Measurements from ENCODE around the gene DOCK9.

The DOCK9 gene

DNA sequence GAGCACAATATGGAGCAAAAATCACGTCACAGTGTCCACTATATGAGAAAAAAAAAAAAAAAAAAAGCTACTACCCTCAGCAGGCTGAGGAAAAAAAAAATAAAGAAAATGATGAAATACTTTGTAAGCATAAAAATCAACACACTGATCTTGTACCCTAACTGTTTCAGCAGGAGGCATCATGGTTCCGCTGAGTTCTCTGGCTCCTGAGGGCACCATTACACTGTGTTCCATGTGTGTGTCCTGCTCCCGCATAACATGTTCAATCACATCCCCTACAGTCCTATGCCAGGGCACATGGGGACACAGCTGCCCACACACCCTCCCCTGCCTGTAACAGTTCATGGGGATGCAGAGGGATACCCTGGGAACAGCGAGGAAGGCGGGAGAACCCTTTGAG is 33.5 kb downstream of the DOCK9 start:
- Histone ChIP-seq H3K9me2 (ENCODE audit: low read depth, low read length) (no peaks in the 10 kb centered on the region), H3K9ac (ENCODE audit: low read length) (no peak overlapping the region), H3K4me1 (ENCODE audit: insufficient read depth, low read length, severe bottlenecking) (no peaks in the 10 kb centered on the region), H3F3A (ENCODE audit: insufficient read depth, low read length) (no peaks in the 10 kb centered on the region), H3K4me2 (ENCODE audit: low read length) (no peak overlapping the region), H3K27ac (ENCODE audit: low read depth, low read length, poor library complexity, severe bottlenecking) (no peak overlapping the region), H4K20me1 (ENCODE audit: insufficient read depth, low read length) (no peaks in the 10 kb centered on the region), H2AFZ (ENCODE audit: low read length) (no peak overlapping the region), H3K27me3 (ENCODE audit: insufficient read depth, low read length) (no peaks in the 10 kb centered on the region), H3K79me2 (ENCODE audit: insufficient read depth, low read length) (no peaks in the 10 kb centered on the region), H3K4me3 (ENCODE audit: low read depth, low read length, poor library complexity, severe bottlenecking) (no peak overlapping the region), H3K36me3 (ENCODE audit: insufficient read depth, low read length) (no peaks in the 10 kb centered on the region), H3K9me3 (ENCODE audit: low read length) (no peaks in the 10 kb centered on the region)
- TF ChIP-seq, protein P1, sequence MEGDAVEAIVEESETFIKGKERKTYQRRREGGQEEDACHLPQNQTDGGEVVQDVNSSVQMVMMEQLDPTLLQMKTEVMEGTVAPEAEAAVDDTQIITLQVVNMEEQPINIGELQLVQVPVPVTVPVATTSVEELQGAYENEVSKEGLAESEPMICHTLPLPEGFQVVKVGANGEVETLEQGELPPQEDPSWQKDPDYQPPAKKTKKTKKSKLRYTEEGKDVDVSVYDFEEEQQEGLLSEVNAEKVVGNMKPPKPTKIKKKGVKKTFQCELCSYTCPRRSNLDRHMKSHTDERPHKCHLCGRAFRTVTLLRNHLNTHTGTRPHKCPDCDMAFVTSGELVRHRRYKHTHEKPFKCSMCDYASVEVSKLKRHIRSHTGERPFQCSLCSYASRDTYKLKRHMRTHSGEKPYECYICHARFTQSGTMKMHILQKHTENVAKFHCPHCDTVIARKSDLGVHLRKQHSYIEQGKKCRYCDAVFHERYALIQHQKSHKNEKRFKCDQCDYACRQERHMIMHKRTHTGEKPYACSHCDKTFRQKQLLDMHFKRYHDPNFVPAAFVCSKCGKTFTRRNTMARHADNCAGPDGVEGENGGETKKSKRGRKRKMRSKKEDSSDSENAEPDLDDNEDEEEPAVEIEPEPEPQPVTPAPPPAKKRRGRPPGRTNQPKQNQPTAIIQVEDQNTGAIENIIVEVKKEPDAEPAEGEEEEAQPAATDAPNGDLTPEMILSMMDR (IDR thresholded peaks at IDR 0.05; ENCODE audit: low read length): no peak
- TF ChIP-seq EZH2 (IDR thresholded peaks at IDR 0.05; ENCODE audit: borderline replicate concordance, low read length): no peak

DNA sequence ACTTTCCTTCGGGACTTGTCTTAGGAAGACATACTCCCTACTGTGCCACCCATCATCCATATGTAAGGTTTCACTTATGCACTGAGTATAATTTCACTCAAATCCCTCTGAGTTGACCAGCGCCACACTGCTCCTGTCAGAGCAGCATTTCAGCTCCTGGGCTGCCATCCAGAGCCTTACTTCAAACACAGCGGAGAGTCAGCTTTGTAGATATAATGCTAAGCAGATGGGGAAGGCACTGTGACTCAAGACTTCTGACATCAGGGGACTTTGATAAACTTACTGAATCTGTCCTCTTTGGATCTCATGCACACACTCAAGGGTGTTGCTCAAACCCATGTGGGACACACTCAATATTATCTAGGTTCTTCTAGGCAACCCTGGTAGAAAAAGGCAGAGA is 34.9 kb downstream of the DOCK9 start:
- H4K20me1 ChIP-seq (ENCODE audit: insufficient read depth, low read length): no peaks in the 10 kb centered on the region
- no peaks in the 10 kb centered on the region for H3K9me3 ChIP-seq (ENCODE audit: low read length)
- no peaks in the 10 kb centered on the region for H3K9me2 ChIP-seq (ENCODE audit: low read depth, low read length)
- no peak overlapping the region for H3K4me3 ChIP-seq (ENCODE audit: low read depth, low read length, poor library complexity, severe bottlenecking)
- no peak for TF ChIP-seq EZH2 (IDR thresholded peaks at IDR 0.05; ENCODE audit: borderline replicate concordance, low read length)
- TF ChIP-seq, protein P1 (IDR thresholded peaks at IDR 0.05; ENCODE audit: low read length): no peak
- no peaks in the 10 kb centered on the region for H3K36me3 ChIP-seq (ENCODE audit: insufficient read depth, low read length)
- H3K4me1 ChIP-seq (ENCODE audit: insufficient read depth, low read length, severe bottlenecking): no peaks in the 10 kb centered on the region
- H3K27me3 ChIP-seq (ENCODE audit: insufficient read depth, low read length): no peaks in the 10 kb centered on the region
- H3K79me2 ChIP-seq (ENCODE audit: insufficient read depth, low read length): no peaks in the 10 kb centered on the region
- no peaks in the 10 kb centered on the region for H3F3A ChIP-seq (ENCODE audit: insufficient read depth, low read length)
- H3K27ac ChIP-seq (ENCODE audit: low read depth, low read length, poor library complexity, severe bottlenecking): no peak overlapping the region
- H2AFZ ChIP-seq (ENCODE audit: low read length): no peak overlapping the region
- H3K9ac ChIP-seq (ENCODE audit: low read length): no peak overlapping the region
- no peak overlapping the region for H3K4me2 ChIP-seq (ENCODE audit: low read length)

DNA sequence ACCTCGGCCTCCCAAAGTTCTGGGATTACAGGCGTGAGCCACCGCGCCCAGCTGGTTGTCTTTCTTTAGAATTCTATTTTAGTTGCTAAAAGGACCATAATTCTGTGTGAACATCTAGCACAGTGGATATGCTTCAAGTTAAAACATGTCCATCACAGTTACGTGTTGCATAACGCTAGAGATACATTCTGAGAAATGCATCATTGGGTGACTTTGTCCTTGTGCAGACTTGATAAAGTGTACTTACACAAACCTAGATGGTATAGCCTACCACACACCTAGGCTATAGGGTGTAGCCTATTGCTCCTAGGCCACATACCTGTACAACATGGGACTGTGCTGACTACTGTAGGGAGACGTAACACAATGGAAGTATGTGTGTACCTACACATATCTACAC is 35.4 kb downstream of the DOCK9 start:
- TF ChIP-seq, protein P1 (IDR thresholded peaks at IDR 0.05; ENCODE audit: low read length): no peak
- TF ChIP-seq EZH2 (IDR thresholded peaks at IDR 0.05; ENCODE audit: borderline replicate concordance, low read length): no peak
- Histone ChIP-seq H3K9me2 (ENCODE audit: low read depth, low read length) (no peaks in the 10 kb centered on the region), H3K9ac (ENCODE audit: low read length) (no peak overlapping the region), H3F3A (ENCODE audit: insufficient read depth, low read length) (no peaks in the 10 kb centered on the region), H3K27ac (ENCODE audit: low read depth, low read length, poor library complexity, severe bottlenecking) (no peak overlapping the region), H3K36me3 (ENCODE audit: insufficient read depth, low read length) (no peaks in the 10 kb centered on the region), H3K4me2 (ENCODE audit: low read length) (no peak overlapping the region), H3K27me3 (ENCODE audit: insufficient read depth, low read length) (no peaks in the 10 kb centered on the region), H2AFZ (ENCODE audit: low read length) (no peak overlapping the region), H4K20me1 (ENCODE audit: insufficient read depth, low read length) (no peaks in the 10 kb centered on the region), H3K4me1 (ENCODE audit: insufficient read depth, low read length, severe bottlenecking) (no peaks in the 10 kb centered on the region), H3K4me3 (ENCODE audit: low read depth, low read length, poor library complexity, severe bottlenecking) (no peak overlapping the region), H3K9me3 (ENCODE audit: low read length) (no peaks in the 10 kb centered on the region), H3K79me2 (ENCODE audit: insufficient read depth, low read length) (no peaks in the 10 kb centered on the region)
